ENCODE measurements around the gene DDX1.

DDX1 gene

GRCh38 chr2:15626126-15626525, 34.5 kb downstream of the DDX1 start:
- H3K27me3 ChIP-seq (ENCODE audit: insufficient read depth, low read length): no peaks in the 10 kb centered on the region
- H2BK120ac ChIP-seq (ENCODE audit: insufficient read depth, low read length, poor library complexity): no peak overlapping the region

DNA sequence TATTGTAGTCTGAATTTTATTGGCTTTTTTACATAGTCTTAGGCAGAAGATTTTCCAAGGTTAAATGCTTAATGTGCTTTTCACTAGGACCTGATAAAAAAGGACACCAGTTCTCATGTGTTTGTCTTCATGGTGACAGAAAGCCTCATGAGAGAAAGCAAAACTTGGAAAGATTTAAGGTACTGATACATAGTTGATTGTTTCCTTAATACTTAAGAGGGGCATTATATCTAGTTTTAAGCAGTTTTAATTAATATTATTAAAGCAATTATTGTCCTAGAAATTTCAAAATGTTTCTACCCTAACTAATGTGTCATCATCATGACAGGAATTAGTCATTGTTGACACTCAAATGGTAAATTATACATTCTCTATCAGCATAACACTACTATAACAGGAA, 35.3 kb downstream of the DDX1 start:
- Histone ChIP-seq H3K4ac (ENCODE audit: low read depth, low read length) (no peak overlapping the region), H2AK5ac (ENCODE audit: low read length) (no peak overlapping the region), H4K91ac (ENCODE audit: low read depth, low read length) (no peak overlapping the region), H3K9me3 (ENCODE audit: insufficient read depth, low read depth, low read length) (no peaks in the 10 kb centered on the region), H3K23ac (ENCODE audit: low read length) (no peak overlapping the region), H3K14ac (ENCODE audit: low read length) (no peak overlapping the region), H3K4me2 (ENCODE audit: low read length) (no peak overlapping the region), H3K18ac (ENCODE audit: low read length) (no peak overlapping the region), H4K8ac (ENCODE audit: low read depth, low read length) (no peak overlapping the region), H3K27me3 (ENCODE audit: insufficient read depth, low read length) (no peaks in the 10 kb centered on the region), H3K36me3 (ENCODE audit: control insufficient read depth in 1 of 2, insufficient read depth in 2 of 2, low read length in 2 of 2) (peaks cover 4 to 19% of the 10 kb centered on the region in 2 experiments), H2BK5ac (ENCODE audit: low read depth, low read length, poor library complexity) (no peak overlapping the region), H2BK12ac (ENCODE audit: low read length) (no peak overlapping the region), H3K4me3 (ENCODE audit: low read depth, low read length) (no peak overlapping the region), H4K12ac (ENCODE audit: low read depth, low read length) (no peak overlapping the region), H2AFZ (ENCODE audit: insufficient read depth, low read length, poor library complexity) (no peak overlapping the region), H3K79me2 (ENCODE audit: control insufficient read depth, insufficient read depth, low read length, poor library complexity) (no peaks in the 10 kb centered on the region), H3K79me1 (ENCODE audit: low read length) (no peaks in the 10 kb centered on the region), H2BK120ac (ENCODE audit: insufficient read depth, low read length, poor library complexity) (no peak overlapping the region), H3K4me1 (ENCODE audit: control insufficient read depth in 1 of 2, insufficient read depth in 2 of 2, low read length in 2 of 2) (no peaks in the 10 kb centered on the region), H3K9ac (ENCODE audit: low read length) (no peak overlapping the region), H3K27ac (ENCODE audit: low read depth, low read length) (no peak overlapping the region)
- DNase-seq: no peak

More at GRCh38 chr2:15626126-15626525, 34.5 kb downstream of the DDX1 start:
- no peak overlapping the region for H4K91ac ChIP-seq (ENCODE audit: low read depth, low read length)
- H4K8ac ChIP-seq (ENCODE audit: low read depth, low read length): no peak overlapping the region
- H2AFZ ChIP-seq (ENCODE audit: insufficient read depth, low read length, poor library complexity): no peak overlapping the region
- H3K18ac ChIP-seq (ENCODE audit: low read length): no peak overlapping the region
- no peak overlapping the region for H2BK12ac ChIP-seq (ENCODE audit: low read length)
- no peaks in the 10 kb centered on the region for H3K4me1 ChIP-seq (ENCODE audit: control insufficient read depth in 1 of 2, insufficient read depth in 2 of 2, low read length in 2 of 2)
- no peak overlapping the region for H3K14ac ChIP-seq (ENCODE audit: low read length)
- peaks cover 6 to 21% of the 10 kb centered on the region in 2 experiments for H3K36me3 ChIP-seq (ENCODE audit: control insufficient read depth in 1 of 2, insufficient read depth in 2 of 2, low read length in 2 of 2)
- H3K79me1 ChIP-seq (ENCODE audit: low read length): no peaks in the 10 kb centered on the region
- no peak overlapping the region for H2BK5ac ChIP-seq (ENCODE audit: low read depth, low read length, poor library complexity)
- H3K27ac ChIP-seq (ENCODE audit: low read depth, low read length): no peak overlapping the region
- H3K79me2 ChIP-seq (ENCODE audit: control insufficient read depth, insufficient read depth, low read length, poor library complexity): no peaks in the 10 kb centered on the region
- no peak overlapping the region for H3K23ac ChIP-seq (ENCODE audit: low read length)
- no peak for DNase-seq
- no peak overlapping the region for H2AK5ac ChIP-seq (ENCODE audit: low read length)
- H3K9ac ChIP-seq (ENCODE audit: low read length): no peak overlapping the region
- no peak overlapping the region for H3K4ac ChIP-seq (ENCODE audit: low read depth, low read length)
- H4K12ac ChIP-seq (ENCODE audit: low read depth, low read length): no peak overlapping the region
- no peak overlapping the region for H3K4me3 ChIP-seq (ENCODE audit: low read depth, low read length)
- H3K4me2 ChIP-seq (ENCODE audit: low read length): no peak overlapping the region
- no peaks in the 10 kb centered on the region for H3K9me3 ChIP-seq (ENCODE audit: insufficient read depth, low read depth, low read length)

DNA sequence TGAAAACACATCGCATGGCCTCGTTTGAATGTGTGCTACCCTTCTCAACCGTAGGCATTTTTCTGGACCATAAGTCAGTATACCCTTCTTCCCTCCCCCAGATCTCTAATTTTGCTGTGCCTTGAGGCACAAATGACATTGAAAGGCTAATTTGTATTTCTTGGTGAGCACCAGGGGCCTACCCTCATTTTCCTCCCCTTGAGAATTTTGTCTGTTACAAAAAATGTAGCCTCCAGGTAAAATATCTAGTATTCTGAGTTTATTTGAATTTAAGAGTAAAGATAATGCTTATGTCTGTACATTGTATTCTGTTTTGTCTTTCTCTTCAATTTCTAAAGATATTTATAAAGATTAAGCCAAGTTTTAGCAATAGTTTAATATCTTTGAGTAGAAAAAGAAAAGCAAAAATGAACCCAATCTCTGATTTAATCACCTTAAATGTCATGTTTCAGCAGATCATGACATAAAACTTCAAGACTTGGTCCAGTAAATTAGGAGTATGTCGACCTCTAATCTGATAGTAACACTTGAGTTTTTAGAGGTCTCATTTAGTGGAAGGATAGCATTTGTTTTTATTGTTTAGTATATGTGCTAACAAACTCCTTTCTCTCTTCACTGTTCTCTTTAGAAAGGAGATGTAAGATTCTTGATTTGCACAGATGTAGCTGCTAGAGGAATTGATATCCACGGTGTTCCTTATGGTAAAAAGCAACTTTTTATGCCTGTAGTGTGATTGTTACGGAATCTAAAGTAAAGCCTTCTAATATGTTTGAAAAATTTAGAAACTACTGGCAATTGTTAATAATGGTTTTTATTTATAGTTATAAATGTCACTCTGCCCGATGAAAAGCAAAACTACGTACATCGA, 36.4 kb downstream of the DDX1 start:
- no peak overlapping the region for H2BK120ac ChIP-seq (ENCODE audit: insufficient read depth, low read length, poor library complexity)
- no peak overlapping the region for H3K14ac ChIP-seq (ENCODE audit: low read length)
- H3K23ac ChIP-seq (ENCODE audit: low read length): no peak overlapping the region
- H3K9me3 ChIP-seq (ENCODE audit: insufficient read depth, low read depth, low read length): no peaks in the 10 kb centered on the region
- H2AFZ ChIP-seq (ENCODE audit: insufficient read depth, low read length, poor library complexity): no peak overlapping the region
- no peak overlapping the region for H2BK5ac ChIP-seq (ENCODE audit: low read depth, low read length, poor library complexity)
- H2BK12ac ChIP-seq (ENCODE audit: low read length): no peak overlapping the region
- DNase-seq: no peak
- peaks cover 7 to 25% of the 10 kb centered on the region in 2 experiments for H3K36me3 ChIP-seq (ENCODE audit: control insufficient read depth in 1 of 2, insufficient read depth in 2 of 2, low read length in 2 of 2)
- no peak overlapping the region for H3K4me2 ChIP-seq (ENCODE audit: low read length)
- no peak overlapping the region for H3K27ac ChIP-seq (ENCODE audit: low read depth, low read length)
- H4K12ac ChIP-seq (ENCODE audit: low read depth, low read length): no peak overlapping the region
- H3K4me1 ChIP-seq (ENCODE audit: control insufficient read depth in 1 of 2, insufficient read depth in 2 of 2, low read length in 2 of 2): peaks cover 3 to 4% of the 10 kb centered on the region in 2 experiments
- H3K9ac ChIP-seq (ENCODE audit: low read length): no peak overlapping the region
- no peak overlapping the region for H3K4me3 ChIP-seq (ENCODE audit: low read depth, low read length)
- H3K4ac ChIP-seq (ENCODE audit: low read depth, low read length): no peak overlapping the region
- WGBS (ENCODE audit: extremely low coverage, insufficient coverage, insufficient read length): no CpG with 5 or more reads among the region's 9 CpGs
- H4K8ac ChIP-seq (ENCODE audit: low read depth, low read length): no peak overlapping the region
- peaks cover 2% of the 10 kb centered on the region for H3K79me1 ChIP-seq (ENCODE audit: low read length)
- H3K27me3 ChIP-seq (ENCODE audit: insufficient read depth, low read length): no peaks in the 10 kb centered on the region
- H3K18ac ChIP-seq (ENCODE audit: low read length): no peak overlapping the region
- no peak overlapping the region for H2AK5ac ChIP-seq (ENCODE audit: low read length)
- H3K79me2 ChIP-seq (ENCODE audit: control insufficient read depth, insufficient read depth, low read length, poor library complexity): no peaks in the 10 kb centered on the region
- no peak overlapping the region for H4K91ac ChIP-seq (ENCODE audit: low read depth, low read length)

DNA sequence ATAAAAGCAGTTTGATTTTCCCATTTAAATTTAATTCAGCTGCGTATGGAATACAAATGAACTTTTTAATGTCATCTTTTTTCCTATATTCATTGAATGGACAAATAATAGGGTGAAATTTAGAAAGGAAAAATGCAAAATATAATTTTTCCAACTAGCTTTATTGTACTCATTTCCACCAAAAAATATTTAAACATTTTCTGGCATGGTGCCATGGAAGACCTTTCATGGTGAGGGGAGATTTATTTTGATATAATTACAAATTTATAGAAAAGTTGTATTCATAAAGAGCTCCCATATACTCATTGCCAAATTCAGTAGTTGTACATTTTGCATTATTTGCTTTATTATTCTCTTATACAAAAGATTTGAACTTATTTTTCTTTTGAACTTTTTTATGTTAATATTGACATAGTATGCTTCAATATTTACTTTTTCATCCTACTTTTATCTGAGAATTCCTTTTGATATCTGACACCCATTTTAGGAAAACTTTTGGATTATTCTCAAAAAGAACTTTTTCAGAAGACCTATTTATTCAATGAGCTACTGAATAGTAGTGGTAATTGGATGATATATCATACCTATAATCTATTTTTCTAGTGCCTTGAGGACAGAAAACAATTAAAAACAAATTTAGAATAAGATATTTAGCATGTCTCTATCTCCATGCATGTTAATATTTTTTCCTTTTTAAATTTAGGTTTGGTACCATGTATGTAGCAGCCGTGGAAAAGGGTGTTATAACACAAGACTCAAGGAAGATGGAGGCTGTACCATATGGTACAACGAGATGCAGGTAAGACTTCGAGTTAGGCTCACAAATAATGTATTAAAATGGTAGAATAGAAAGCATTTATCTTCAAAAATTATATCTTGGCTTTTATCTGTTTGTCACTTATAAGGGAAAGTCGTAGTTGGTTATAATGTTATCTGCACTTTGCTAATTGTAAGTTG, 37.5 kb downstream of the DDX1 start:
- H3K9ac ChIP-seq (ENCODE audit: low read length): no peak overlapping the region
- no CpG with 5 or more reads among the region's 5 CpGs for WGBS (ENCODE audit: extremely low coverage, insufficient coverage, insufficient read length)
- no peak overlapping the region for H2BK12ac ChIP-seq (ENCODE audit: low read length)
- peaks cover 4% of the 10 kb centered on the region for H3K79me1 ChIP-seq (ENCODE audit: low read length)
- no peak overlapping the region for H2BK5ac ChIP-seq (ENCODE audit: low read depth, low read length, poor library complexity)
- H4K91ac ChIP-seq (ENCODE audit: low read depth, low read length): no peak overlapping the region
- no peak overlapping the region for H3K14ac ChIP-seq (ENCODE audit: low read length)
- H4K8ac ChIP-seq (ENCODE audit: low read depth, low read length): no peak overlapping the region
- no peak overlapping the region for H3K4me2 ChIP-seq (ENCODE audit: low read length)
- peaks cover 3 to 4% of the 10 kb centered on the region in 2 experiments for H3K4me1 ChIP-seq (ENCODE audit: control insufficient read depth in 1 of 2, insufficient read depth in 2 of 2, low read length in 2 of 2)
- no peak overlapping the region for H3K23ac ChIP-seq (ENCODE audit: low read length)
- H2AFZ ChIP-seq (ENCODE audit: insufficient read depth, low read length, poor library complexity): no peak overlapping the region
- H3K9me3 ChIP-seq (ENCODE audit: insufficient read depth, low read depth, low read length): no peaks in the 10 kb centered on the region
- no peak overlapping the region for H4K12ac ChIP-seq (ENCODE audit: low read depth, low read length)
- H3K27me3 ChIP-seq (ENCODE audit: insufficient read depth, low read length): no peaks in the 10 kb centered on the region
- no peaks in the 10 kb centered on the region for H3K79me2 ChIP-seq (ENCODE audit: control insufficient read depth, insufficient read depth, low read length, poor library complexity)
- H3K4me3 ChIP-seq (ENCODE audit: low read depth, low read length): no peak overlapping the region
- no peak overlapping the region for H2AK5ac ChIP-seq (ENCODE audit: low read length)
- H3K18ac ChIP-seq (ENCODE audit: low read length): no peak overlapping the region
- DNase-seq: no peak
- H2BK120ac ChIP-seq (ENCODE audit: insufficient read depth, low read length, poor library complexity): no peak overlapping the region
- no peak overlapping the region for H3K4ac ChIP-seq (ENCODE audit: low read depth, low read length)
- peaks cover 9 to 27% of the 10 kb centered on the region in 2 experiments for H3K36me3 ChIP-seq (ENCODE audit: control insufficient read depth in 1 of 2, insufficient read depth in 2 of 2, low read length in 2 of 2)
- no peak overlapping the region for H3K27ac ChIP-seq (ENCODE audit: low read depth, low read length)

Measured in trophoblast cell (in vitro differentiated cells and primary cell).